Vagina (tissue), 2 donors: ENCODE data around the gene SIRT7.

ENCODE experiments used
- CTCF ChIP-seq, 3 experiments: fragments of 450-650 bp in 2 of 3; fragments of 200-600 bp in 1 of 3; sonication (generic) in 1 of 3; IDR thresholded peaks; one replicate each; pipeline ENCODE4 v1.5.1; 2017 to 2019; ENCODE audit warnings: antibody characterized with exemption in 3 of 3, mild to moderate bottlenecking in 2 of 3, moderate library complexity in 2 of 3
- POLR2A ChIP-seq, 2 donors: fragments of 450-650 bp; IDR thresholded peaks; one replicate each; pipeline ENCODE4 v1.6.1; 2017; ENCODE audit warnings: antibody characterized with exemption in 2 of 2, mild to moderate bottlenecking in 2 of 2, moderate library complexity in 2 of 2
- POLR2AphosphoS5 ChIP-seq, 2 donors: sonication (generic); formaldehyde crosslinking; IDR thresholded peaks; one replicate each; pipeline ENCODE4 v1.9.0; 2017; ENCODE audit warnings: antibody characterized with exemption in 2 of 2, mild to moderate bottlenecking in 2 of 2, low read depth in 1 of 2; ENCODE audit not compliant: insufficient read depth in 1 of 2

DNA sequence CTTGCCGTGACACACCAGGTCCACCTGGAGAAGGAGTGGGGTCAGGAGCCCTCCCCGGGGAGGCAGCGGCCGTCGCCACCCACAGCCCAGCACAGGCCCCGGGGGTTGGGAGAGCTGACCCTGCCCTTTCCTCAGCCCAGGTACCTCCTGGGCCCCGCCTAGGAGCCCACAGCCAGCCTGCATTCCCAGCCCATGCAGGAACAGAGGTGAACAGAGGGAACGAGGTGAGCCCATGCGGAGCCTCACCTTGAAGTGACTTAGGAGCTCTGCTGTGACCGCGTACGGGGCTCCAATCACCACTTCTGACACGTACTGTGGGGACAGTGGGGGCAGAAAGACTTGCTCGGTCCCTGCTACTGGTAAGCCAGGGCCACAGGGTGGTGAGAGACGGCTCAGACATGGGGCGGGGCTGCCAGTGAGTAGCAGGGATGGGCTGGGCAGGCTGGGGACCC is 12.5 kb downstream of the SIRT7 start:
- TF ChIP-seq POLR2AphosphoS5 (IDR thresholded peaks at IDR 0.05; ENCODE audit: insufficient read depth in 1 of 2, low read depth in 1 of 2) (no peak), CTCF (IDR thresholded peaks at IDR 0.05) (no peak), POLR2A (IDR thresholded peaks at IDR 0.05) (no peak)
